Measurements from ENCODE around the gene COA6. TPM values are rescaled to one million over a fixed set of nuclear protein-coding genes. Genes with fewer than 3 reads are reported as not detected.

The COA6 gene
- total RNA-seq (2022; extraction: Qiagen RNA extraction; ENCODE audit: low read depth): 78.7 to 101 TPM (median 98.6 TPM) in 5 replicates

GRCh38 chr1:234373064-234373958 lies at the start of gene COA6:
TSS of gene COA6 (plus strand) at chr1:234373456. CDS start at chr1:234373467, 11 bp downstream.

Other genes starting within 250 kb of the COA6 start
- 13.3 to 14.7 TPM (median 13.9 TPM) in 5 replicates for gene TARBP1, start 105.7 kb downstream of the COA6 start, total RNA-seq (2022; extraction: Qiagen RNA extraction; ENCODE audit: low read depth)
- gene IRF2BP2, start 236.7 kb downstream of the COA6 start, total RNA-seq (2022; extraction: Qiagen RNA extraction; ENCODE audit: low read depth): 97.7 to 142 TPM (median 118 TPM) in 5 replicates

Measured in A549 treated with DMSO at 1 μM for 4 hours (cell line).